Upper lobe of right lung (tissue), 1 donor: ENCODE measurements around the gene SF1. TPM values are rescaled to one million over a fixed set of nuclear protein-coding genes. Genes with fewer than 3 reads are reported as not detected.
A peak's percentile ranks its signal among the peaks of the same experiment; 100 is the strongest.

Experiments used
- ATAC-seq: fragments of 200-7000 bp; cut with Tn5 transposase; one replicate; pipeline ENCODE4 v1.9.1; 2020; ENCODE audit warnings: mild to moderate bottlenecking, moderate library complexity
- DNase-seq: peaks from one replicate; pipeline ENCODE4 v3.0.0-alpha.2; 2020
- H3K27ac ChIP-seq: fragments of 200-600 bp; one replicate; pipeline ENCODE4 v1.8.0; 2022
- H3K27me3 ChIP-seq: fragments of 200-600 bp; one replicate; pipeline ENCODE4 v1.8.0; 2022; ENCODE audit warnings: mild to moderate bottlenecking
- H3K36me3 ChIP-seq: fragments of 200-600 bp; one replicate; pipeline ENCODE4 v1.8.0; 2022
- H3K4me1 ChIP-seq: fragments of 200-600 bp; one replicate; pipeline ENCODE4 v1.8.0; 2022
- H3K4me3 ChIP-seq: fragments of 200-600 bp; one replicate; pipeline ENCODE4 v1.8.0; 2022; ENCODE audit warnings: mild to moderate bottlenecking
- H3K9me3 ChIP-seq: fragments of 200-600 bp; one replicate; pipeline ENCODE4 v1.8.0; 2022
- intact Hi-C: fragments of 100-400 bp; cut with DNase I; formaldehyde crosslinking; loops from one replicate; pipeline ENCODE4 v1.11.0; 2022
- total RNA-seq: library from RNA; stranded (reverse); fragmentation: NEBNext Ultra II Directional; extraction: Animal tissue kit (Norgen Biotek cat#: 25700); gene quantifications from one replicate; pipeline ENCODE4 v1.2.1, GENCODE V29; 2021
- TF ChIP-seq, protein P1 (sequence below): fragments of 200-600 bp; IDR thresholded peaks from one replicate; pipeline ENCODE4 v1.8.0; 2022; ENCODE audit warnings: antibody characterized with exemption
- donor health status: DM: no; HTN: yes; CAD: no; lungs with severe emphysema.

SF1 gene
- total RNA-seq, 1 donor from 2014 or later = 294 TPM

DNA sequence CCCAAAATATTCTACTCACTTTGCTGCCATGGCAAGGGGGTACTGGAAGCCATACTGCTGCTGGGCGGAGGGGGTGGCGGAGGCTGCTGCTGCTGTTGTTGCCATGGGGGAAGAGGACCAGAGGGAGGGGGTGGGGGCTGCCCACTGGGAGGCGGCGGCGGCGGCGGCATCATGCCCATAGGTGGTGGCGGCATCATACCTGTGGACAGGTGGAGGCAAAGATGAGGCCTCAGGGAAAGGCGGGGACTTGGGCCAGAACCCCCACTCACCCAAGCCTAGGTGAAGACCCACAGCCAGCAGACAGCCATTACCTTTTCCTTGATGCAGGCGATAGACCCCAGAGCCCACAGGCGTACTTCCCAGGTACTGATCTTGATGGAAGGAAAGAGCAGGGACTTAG, 11.5 kb downstream of the SF1 start:
- no peak overlapping the region for H3K4me3 ChIP-seq
- DNase-seq (peak; percentile 56), ATAC-seq (no peak)
- H3K9me3 ChIP-seq = no peaks in the 10 kb centered on the region
- no peaks in the 10 kb centered on the region for H3K27me3 ChIP-seq
- TF ChIP-seq, protein P1, sequence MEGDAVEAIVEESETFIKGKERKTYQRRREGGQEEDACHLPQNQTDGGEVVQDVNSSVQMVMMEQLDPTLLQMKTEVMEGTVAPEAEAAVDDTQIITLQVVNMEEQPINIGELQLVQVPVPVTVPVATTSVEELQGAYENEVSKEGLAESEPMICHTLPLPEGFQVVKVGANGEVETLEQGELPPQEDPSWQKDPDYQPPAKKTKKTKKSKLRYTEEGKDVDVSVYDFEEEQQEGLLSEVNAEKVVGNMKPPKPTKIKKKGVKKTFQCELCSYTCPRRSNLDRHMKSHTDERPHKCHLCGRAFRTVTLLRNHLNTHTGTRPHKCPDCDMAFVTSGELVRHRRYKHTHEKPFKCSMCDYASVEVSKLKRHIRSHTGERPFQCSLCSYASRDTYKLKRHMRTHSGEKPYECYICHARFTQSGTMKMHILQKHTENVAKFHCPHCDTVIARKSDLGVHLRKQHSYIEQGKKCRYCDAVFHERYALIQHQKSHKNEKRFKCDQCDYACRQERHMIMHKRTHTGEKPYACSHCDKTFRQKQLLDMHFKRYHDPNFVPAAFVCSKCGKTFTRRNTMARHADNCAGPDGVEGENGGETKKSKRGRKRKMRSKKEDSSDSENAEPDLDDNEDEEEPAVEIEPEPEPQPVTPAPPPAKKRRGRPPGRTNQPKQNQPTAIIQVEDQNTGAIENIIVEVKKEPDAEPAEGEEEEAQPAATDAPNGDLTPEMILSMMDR = no peak
- peaks cover 10% of the 10 kb centered on the region for H3K4me1 ChIP-seq
- intact Hi-C loops = no loop called here
- peaks cover 96% of the 10 kb centered on the region for H3K36me3 ChIP-seq
- no peak overlapping the region for H3K27ac ChIP-seq

DNA sequence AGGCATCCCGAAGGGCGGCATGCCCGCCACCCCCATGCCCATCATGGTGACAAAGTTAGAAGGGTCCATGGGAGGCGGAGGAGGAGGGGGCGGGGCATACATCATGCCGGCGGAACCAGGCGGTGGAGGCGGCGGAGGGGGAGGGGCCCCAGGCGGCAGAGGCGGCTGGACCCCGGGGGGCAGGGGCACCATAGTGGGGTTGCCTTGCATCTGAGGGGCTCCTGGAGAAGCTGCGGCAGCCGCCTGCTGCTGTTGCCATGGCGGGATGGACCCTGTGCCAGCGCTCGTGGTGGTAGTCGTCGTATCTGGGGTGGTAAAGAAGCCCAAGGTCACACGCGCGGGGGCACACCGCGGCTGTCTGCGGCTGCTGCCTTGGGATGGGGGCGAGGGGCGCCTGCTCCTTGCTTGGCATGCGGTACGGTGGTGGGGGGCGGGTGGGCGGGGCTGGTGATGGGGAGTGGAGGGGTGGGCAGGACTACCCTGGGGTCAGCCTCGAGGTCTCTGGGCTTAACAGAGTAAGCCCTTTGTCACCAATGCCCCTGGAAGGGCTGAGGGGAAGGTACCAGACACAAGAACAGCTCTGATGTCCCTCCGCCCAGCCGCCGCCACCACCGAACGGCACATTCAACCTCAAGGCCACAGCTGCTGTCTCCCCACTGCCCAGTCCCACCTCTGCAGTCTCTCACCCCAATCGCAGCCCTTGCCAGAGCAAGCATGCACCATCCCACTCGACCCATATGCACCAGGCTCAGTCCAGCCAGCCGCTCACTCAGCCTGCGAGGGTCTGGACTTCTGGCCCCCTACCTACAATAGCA, 12.3 kb downstream of the SF1 start:
- intact Hi-C loops = no loop called here
- ATAC-seq (no peak), DNase-seq (peak; percentile 64)
- Histone ChIP-seq H3K27ac (no peak overlapping the region), H3K27me3 (no peaks in the 10 kb centered on the region), H3K36me3 (peaks cover 88% of the 10 kb centered on the region), H3K4me1 (peaks cover 6% of the 10 kb centered on the region), H3K4me3 (no peak overlapping the region), H3K9me3 (no peaks in the 10 kb centered on the region)
- TF ChIP-seq, protein P1 = no peak

DNA sequence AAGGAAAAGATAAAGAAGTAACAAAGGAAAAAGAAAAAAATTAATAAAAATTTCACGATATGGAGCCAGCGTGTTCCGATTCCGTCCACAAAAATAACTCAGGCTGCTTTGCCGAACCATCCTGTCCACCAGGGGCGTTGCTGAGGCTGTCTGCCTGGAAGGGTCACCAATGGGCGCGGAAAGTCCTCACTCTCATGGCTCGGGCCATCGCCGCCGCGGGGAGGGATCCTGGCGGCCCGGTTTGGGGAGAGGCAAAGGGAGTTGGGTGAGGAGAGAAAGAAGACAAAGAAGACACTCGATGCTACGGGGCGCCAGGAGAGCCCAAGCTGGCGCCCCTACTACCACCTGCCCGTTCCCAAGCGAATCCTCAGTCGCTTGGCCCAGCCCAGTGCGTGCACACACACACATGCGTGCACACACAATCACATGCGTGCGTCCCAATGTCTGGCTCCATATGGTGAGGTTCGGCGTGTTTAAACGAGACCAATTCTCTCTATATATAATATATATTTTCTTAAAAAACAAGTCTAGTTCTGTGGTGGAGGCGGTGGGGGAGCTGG, 13.0 kb downstream of the SF1 start:
- Histone ChIP-seq H3K27ac (no peak overlapping the region), H3K4me1 (peaks cover 12% of the 10 kb centered on the region), H3K27me3 (no peaks in the 10 kb centered on the region), H3K36me3 (peaks cover 81% of the 10 kb centered on the region), H3K4me3 (no peak overlapping the region), H3K9me3 (no peaks in the 10 kb centered on the region)
- ATAC-seq (no peak), DNase-seq (peak; percentile 60)
- TF ChIP-seq, protein P1 = no peak
- intact Hi-C loops = no loop called here

DNA sequence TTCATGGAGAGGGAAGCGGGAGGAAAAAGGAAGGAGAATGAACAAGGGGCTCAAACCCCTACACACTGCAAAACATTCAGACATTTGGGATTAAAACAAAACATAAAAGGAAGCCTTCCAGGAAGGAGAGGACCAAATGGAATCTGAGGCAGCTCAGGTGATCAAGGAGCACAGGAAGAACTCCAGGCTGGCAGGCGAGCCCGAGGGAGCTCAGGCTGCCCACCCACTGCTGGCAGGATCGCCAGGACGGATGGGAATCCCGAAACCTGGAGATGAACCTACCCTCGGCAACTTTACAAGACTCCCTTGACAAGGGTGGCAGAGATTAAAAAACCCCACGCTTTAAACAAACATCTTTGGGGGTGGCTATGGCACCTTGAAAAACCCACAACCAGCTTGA, 13.6 kb downstream of the SF1 start:
- H3K4me1 ChIP-seq = peaks cover 19% of the 10 kb centered on the region
- intact Hi-C loops = no loop called here
- ATAC-seq (no peak), DNase-seq (peak; percentile 25)
- peaks cover 75% of the 10 kb centered on the region for H3K36me3 ChIP-seq
- H3K9me3 ChIP-seq = no peaks in the 10 kb centered on the region
- TF ChIP-seq, protein P1 = no peak
- no peaks in the 10 kb centered on the region for H3K27me3 ChIP-seq
- H3K4me3 ChIP-seq = no peak overlapping the region
- H3K27ac ChIP-seq = no peak overlapping the region

DNA sequence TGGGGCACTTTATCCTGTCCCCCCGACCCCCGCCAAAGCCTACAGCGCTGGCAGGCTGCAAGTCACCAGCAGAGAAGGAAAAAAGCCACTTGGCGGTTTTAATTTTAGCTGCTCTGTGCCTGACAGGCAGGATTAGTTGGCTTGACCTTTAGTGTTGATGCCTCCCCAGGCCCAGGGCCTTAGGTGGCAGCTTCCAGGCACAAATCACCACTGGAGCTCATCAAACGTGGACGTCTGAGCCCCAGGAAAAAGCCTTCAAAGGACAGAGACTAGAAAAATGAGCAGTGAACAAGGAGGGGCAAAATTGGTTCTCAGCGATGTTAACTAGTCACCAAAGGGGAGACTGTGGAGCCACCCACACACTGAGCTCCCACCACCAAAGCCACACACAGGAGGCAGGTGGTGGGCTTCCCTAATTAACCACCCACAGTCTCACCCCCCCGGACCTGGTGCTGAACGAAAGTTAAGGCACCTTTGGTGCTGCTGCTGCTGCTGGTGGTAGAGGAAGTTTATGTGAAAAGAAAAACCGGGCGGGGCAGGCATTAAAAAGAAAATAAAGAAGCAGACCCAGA, 14.2 kb downstream of the SF1 start:
- intact Hi-C loops = no loop called here
- DNase-seq = peak; percentile 52
- Histone ChIP-seq H3K27me3 (no peaks in the 10 kb centered on the region), H3K4me3 (no peak overlapping the region), H3K36me3 (peaks cover 69% of the 10 kb centered on the region), H3K4me1 (peaks cover 19% of the 10 kb centered on the region), H3K27ac (no peak overlapping the region), H3K9me3 (no peaks in the 10 kb centered on the region)
- TF ChIP-seq, protein P1 = no peak
- ATAC-seq = no peak
